Measurements from ENCODE around the gene RNASE2.
A peak's percentile ranks its signal among the peaks of the same experiment; 100 is the strongest.

- TF ChIP-seq POLR2A (IDR thresholded peaks at IDR 0.05) (no peak), CTCF (IDR thresholded peaks at IDR 0.05) (peak; percentile 59 to 90 (median 72))
These were observed 15.9 kb downstream of the RNASE2 start for GRCh38 chr14:20970983-20971704.
